H1 (cell line): ENCODE data around the gene ARG2. TPM values are rescaled to one million over a fixed set of nuclear protein-coding genes. Genes with fewer than 3 reads are reported as not detected.
A peak's percentile ranks its signal among the peaks of the same experiment; 100 is the strongest.

Experiments
- CTCF ChIA-PET: fragments of 300-600 bp; sonication (Branson Sonifier 250); formaldehyde crosslinking; loops from one replicate; lab custom pipeline; 2021; ENCODE audit not compliant: partially characterized antibody; lab: Charles Lee
- POLR2A ChIA-PET: fragments of 300-600 bp; sonication (Branson Sonifier 250); formaldehyde crosslinking; loops from one replicate; lab custom pipeline; 2021; ENCODE audit warnings: inconsistent platforms; ENCODE audit not compliant: partially characterized antibody; lab: Charles Lee
- DNase-seq, 2 experiments: peaks; one replicate each; pipeline versions ENCODE4 v3.0.0 to v3.0.0-alpha.2; 2010 to 2022; ENCODE audit warnings: low spot score in 2 of 2, low read depth in 1 of 2, mixed read lengths in 1 of 2
- FAIRE-seq: peaks from 2 replicates; lab custom pipeline; 2011; peaks lifted over from hg19 to GRCh38; lab: Jason Lieb, UNC
- H2AFZ ChIP-seq: 2 replicates; pipeline ENCODE4 v1.8.1; 2012; ENCODE audit warnings: low read length, inconsistent platforms
- H2AK5ac ChIP-seq: 2 replicates; pipeline ENCODE4 v1.6.1; 2013; ENCODE audit warnings: low read depth, low read length
- H2BK120ac ChIP-seq: replicated peaks from 2 replicates; pipeline ENCODE3; 2013; ENCODE audit warnings: low read depth, low read length, inconsistent platforms
- H2BK12ac ChIP-seq: 2 replicates; pipeline ENCODE4 v1.6.1; 2013; ENCODE audit warnings: low read depth, low read length
- H2BK15ac ChIP-seq: 2 replicates; pipeline ENCODE4 v1.6.1; 2013; ENCODE audit warnings: low read length
- H2BK20ac ChIP-seq: 2 replicates; pipeline ENCODE4 v1.6.1; 2013; ENCODE audit warnings: low read length
- H2BK5ac ChIP-seq: 2 replicates; pipeline ENCODE4 v1.6.1; 2013; ENCODE audit warnings: low read depth, low read length
- H3K14ac ChIP-seq: 2 replicates; pipeline ENCODE4 v1.6.1; 2013; ENCODE audit warnings: inconsistent platforms; ENCODE audit not compliant: insufficient read length
- H3K18ac ChIP-seq: 2 replicates; pipeline ENCODE4 v1.6.1; 2013; ENCODE audit warnings: low read length; ENCODE audit errors: extremely low read depth
- H3K23ac ChIP-seq: 2 replicates; pipeline ENCODE4 v1.6.1; 2013; ENCODE audit warnings: inconsistent platforms; ENCODE audit not compliant: insufficient read length
- H3K23me2 ChIP-seq: 2 replicates; pipeline ENCODE4 v1.6.1; 2013; ENCODE audit warnings: low read depth, low read length
- H3K27ac ChIP-seq: 2 replicates; pipeline ENCODE4 v1.6.1; 2011; ENCODE audit warnings: low read depth, low read length, inconsistent platforms
- H3K27me3 ChIP-seq, 4 experiments: replicated peaks in 1 of 4; 1 replicate in 1 of 4; 2 replicates in 3 of 4; pipeline versions ENCODE4 v1.6.1 to v1.8.1; 2011 to 2013; ENCODE audit warnings: low read length in 3 of 4, mild to moderate bottlenecking in 3 of 4, inconsistent platforms in 2 of 4, mixed read lengths in 2 of 4, moderate library complexity in 1 of 4; ENCODE audit not compliant: control insufficient read depth in 3 of 4, insufficient read depth in 3 of 4; ENCODE audit errors: extremely low read depth in 1 of 4
- H3K36me3 ChIP-seq, 4 experiments: 2 replicates each; pipeline versions ENCODE4 v1.6.1 to v1.8.1; 2011 to 2013; ENCODE audit warnings: mild to moderate bottlenecking in 4 of 4, low read length in 3 of 4, moderate library complexity in 2 of 4, control low read depth in 1 of 4, inconsistent platforms in 1 of 4; ENCODE audit not compliant: insufficient read depth in 4 of 4, control insufficient read depth in 2 of 4
- H3K4ac ChIP-seq: replicated peaks from 2 replicates; pipeline ENCODE3; 2013; ENCODE audit warnings: low read length, low read depth, mixed read lengths, inconsistent platforms; ENCODE audit not compliant: insufficient read length
- H3K4me1 ChIP-seq, 4 experiments: replicated peaks in 1 of 4; 1 replicate in 1 of 4; 2 replicates in 3 of 4; pipeline versions ENCODE4 v1.6.1 to v1.8.1; 2011 to 2013; ENCODE audit warnings: low read length in 3 of 4, inconsistent platforms in 2 of 4, mixed read lengths in 1 of 4; ENCODE audit not compliant: insufficient read depth in 4 of 4, control insufficient read depth in 3 of 4
- H3K4me2 ChIP-seq, 2 experiments: 2 replicates each; pipeline versions ENCODE4 v1.6.1 to v1.8.1; 2011 to 2013; ENCODE audit warnings: low read depth in 2 of 2, low read length in 2 of 2, control low read depth in 1 of 2, inconsistent platforms in 1 of 2, mild to moderate bottlenecking in 1 of 2; ENCODE audit not compliant: insufficient read depth in 1 of 2
- H3K4me3 ChIP-seq, 4 experiments: fragments of 200-600, 300-600 bp in 1 of 4; sonication (generic), shearing (Covaris generic), sonication (Bioruptor Twin) in 1 of 4; 2 replicates each; pipeline versions ENCODE4 v1.5.1 to v1.8.1; 2011 to 2016; ENCODE audit warnings: low read length in 4 of 4, low read depth in 3 of 4, control low read depth in 2 of 4, inconsistent platforms in 2 of 4, mild to moderate bottlenecking in 2 of 4, mixed read lengths in 1 of 4, moderate library complexity in 1 of 4; ENCODE audit not compliant: insufficient read depth in 2 of 4; ENCODE audit errors: extremely low read depth in 1 of 4
- H3K56ac ChIP-seq: replicated peaks from 2 replicates; pipeline ENCODE3; 2013; ENCODE audit warnings: low read depth, mild to moderate bottlenecking, mixed read lengths, low read length, inconsistent platforms; ENCODE audit not compliant: insufficient read length
- H3K79me1 ChIP-seq: 2 replicates; pipeline ENCODE4 v1.6.1; 2013; ENCODE audit warnings: low read depth, low read length, control low read depth
- H3K79me2 ChIP-seq, 2 experiments: 2 replicates each; pipeline versions ENCODE4 v1.6.1 to v1.8.1; 2012 to 2013; ENCODE audit warnings: low read length in 2 of 2, mild to moderate bottlenecking in 2 of 2, inconsistent platforms in 1 of 2; ENCODE audit not compliant: insufficient read depth in 2 of 2, control insufficient read depth in 1 of 2
- H3K9ac ChIP-seq, 4 experiments: replicated peaks in 1 of 4; 1 replicate in 1 of 4; 2 replicates in 3 of 4; pipeline versions ENCODE4 v1.6.1 to v1.8.1; 2011 to 2013; ENCODE audit warnings: low read depth in 3 of 4, low read length in 3 of 4, control low read depth in 2 of 4, mild to moderate bottlenecking in 2 of 4, moderate library complexity in 2 of 4, inconsistent platforms in 1 of 4; ENCODE audit errors: extremely low read depth in 1 of 4
- H3K9me3 ChIP-seq, 2 experiments: 2 replicates each; pipeline versions ENCODE4 v1.6.1 to v1.8.1; 2012 to 2013; ENCODE audit warnings: mild to moderate bottlenecking in 2 of 2, moderate library complexity in 2 of 2, control low read depth in 1 of 2, inconsistent platforms in 1 of 2, low read depth in 1 of 2, low read length in 1 of 2, mixed read lengths in 1 of 2; ENCODE audit not compliant: insufficient read depth in 2 of 2
- H4K20me1 ChIP-seq, 2 experiments: replicated peaks in 1 of 2; 2 replicates each; pipeline versions ENCODE3 to v1.8.1; 2011 to 2013; ENCODE audit warnings: inconsistent platforms in 2 of 2, low read length in 2 of 2, mild to moderate bottlenecking in 1 of 2; ENCODE audit not compliant: insufficient read depth in 2 of 2, control insufficient read depth in 1 of 2
- H4K5ac ChIP-seq: 2 replicates; pipeline ENCODE4 v1.6.1; 2013; ENCODE audit warnings: low read length, low read depth, mixed read lengths, inconsistent platforms; ENCODE audit not compliant: insufficient read length
- H4K8ac ChIP-seq: 2 replicates; pipeline ENCODE4 v1.8.0; 2013; ENCODE audit warnings: mild to moderate bottlenecking, moderate library complexity, low read length, inconsistent platforms; ENCODE audit not compliant: insufficient read depth; ENCODE audit errors: extremely low read depth
- H4K91ac ChIP-seq: replicated peaks from 2 replicates; pipeline ENCODE3; 2013; ENCODE audit warnings: low read length, mixed read lengths, inconsistent platforms; ENCODE audit not compliant: insufficient read length
- CREB1 ChIP-seq: IDR thresholded peaks from 2 replicates; pipeline ENCODE4 v1.6.1; 2012; ENCODE audit warnings: inconsistent platforms
- EGR1 ChIP-seq: IDR thresholded peaks from 2 replicates; pipeline ENCODE4 v1.6.1; 2011; ENCODE audit warnings: low read depth, low read length, borderline replicate concordance
- JUND ChIP-seq: IDR thresholded peaks from 2 replicates; pipeline ENCODE4 v1.6.1; 2011; ENCODE audit warnings: mild to moderate bottlenecking, improper control_type of control experiment, low read length
- PHF8 ChIP-seq: fragments of 200-600 bp; sonication (generic); conservative IDR thresholded peaks from 2 replicates; pipeline ENCODE4 v1.7.1; 2012; ENCODE audit warnings: low read depth, mild to moderate bottlenecking, inconsistent platforms, low read length, moderate library complexity
- POLR2A ChIP-seq, 2 experiments: IDR thresholded peaks; 1 replicate in 1 of 2; 2 replicates in 1 of 2; pipeline ENCODE4 v1.6.1; 2011; ENCODE audit warnings: low read depth in 2 of 2, low read length in 2 of 2, mild to moderate bottlenecking in 2 of 2; ENCODE audit errors: control extremely low read depth in 1 of 2
- RBBP5 ChIP-seq: IDR thresholded peaks from 2 replicates; pipeline ENCODE4 v1.7.1; 2012; ENCODE audit warnings: low read depth, mild to moderate bottlenecking, inconsistent platforms, low read length, moderate library complexity, borderline replicate concordance
- SAP30 ChIP-seq: fragments of 300-600 bp; sonication (generic); IDR thresholded peaks from 2 replicates; pipeline ENCODE4 v1.7.1; 2012; ENCODE audit warnings: low read length, moderate library complexity, mild to moderate bottlenecking, inconsistent platforms; ENCODE audit not compliant: insufficient read depth, insufficient replicate concordance
- SP1 ChIP-seq: IDR thresholded peaks from 2 replicates; pipeline ENCODE4 v1.6.1; 2011; ENCODE audit warnings: low read depth, low read length
- TAF1 ChIP-seq: IDR thresholded peaks from 2 replicates; pipeline ENCODE4 v1.6.1; 2011; ENCODE audit warnings: mild to moderate bottlenecking, low read depth, low read length
- YY1 ChIP-seq: IDR thresholded peaks from 2 replicates; pipeline ENCODE4 v1.6.1; 2011; ENCODE audit warnings: low read depth, mild to moderate bottlenecking, low read length
- WGBS, 2 experiments: shearing (Covaris generic) in 1 of 2; methylation state at CpG; one replicate each; pipeline versions ENCODE4 v1.1.6 to v1.1.7; 2013 to 2015; ENCODE audit warnings: low lambda C conversion rate in 2 of 2, mixed read lengths in 2 of 2, inconsistent platforms in 1 of 2, low coverage in 1 of 2, missing lambda C conversion rate in 1 of 2; ENCODE audit not compliant: insufficient replicate concordance in 2 of 2, insufficient coverage in 1 of 2, insufficient read length in 1 of 2; ENCODE audit errors: extremely low coverage in 1 of 2, missing lambda C conversion rate in 1 of 2; 5-methylcytosine and 5-hydroxymethylcytosine counted together
- polyA plus RNA-seq, 7 experiments: library from polyadenylated mRNA; depleted of rRNA in 3 of 7; stranded (reverse) in 5 of 7; unstranded in 2 of 7; fragments of >200 nt in 5 of 7; fragments of 200-250 nt in 2 of 7; gene quantifications; 1 replicate in 5 of 7; 2 replicates in 1 of 7; 4 replicates in 1 of 7; pipeline versions ENCODE4 v1.2.1 to v1.2.3, GENCODE V29; 2011 to 2013; ENCODE audit warnings: missing spikeins in 2 of 7, mixed read lengths in 2 of 7
- total RNA-seq: library from RNA; stranded (reverse); fragmentation: NEBNext Ultra II Directional; extraction: Animal tissue kit (Norgen Biotek cat#: 25700); gene quantifications from 2 replicates; pipeline ENCODE4 v1.2.1, GENCODE V29; 2021
- TF ChIP-seq, protein P1 (sequence below): IDR thresholded peaks from 2 replicates; pipeline ENCODE4 v1.6.1; 2012; ENCODE audit warnings: inconsistent platforms

The ARG2 gene
- total and polyA plus RNA-seq, 2 of the 8 experiments (the other 6 are each of a cell fraction or from before 2014, with no cell fraction given) = 49.9 to 59.1 TPM

DNA sequence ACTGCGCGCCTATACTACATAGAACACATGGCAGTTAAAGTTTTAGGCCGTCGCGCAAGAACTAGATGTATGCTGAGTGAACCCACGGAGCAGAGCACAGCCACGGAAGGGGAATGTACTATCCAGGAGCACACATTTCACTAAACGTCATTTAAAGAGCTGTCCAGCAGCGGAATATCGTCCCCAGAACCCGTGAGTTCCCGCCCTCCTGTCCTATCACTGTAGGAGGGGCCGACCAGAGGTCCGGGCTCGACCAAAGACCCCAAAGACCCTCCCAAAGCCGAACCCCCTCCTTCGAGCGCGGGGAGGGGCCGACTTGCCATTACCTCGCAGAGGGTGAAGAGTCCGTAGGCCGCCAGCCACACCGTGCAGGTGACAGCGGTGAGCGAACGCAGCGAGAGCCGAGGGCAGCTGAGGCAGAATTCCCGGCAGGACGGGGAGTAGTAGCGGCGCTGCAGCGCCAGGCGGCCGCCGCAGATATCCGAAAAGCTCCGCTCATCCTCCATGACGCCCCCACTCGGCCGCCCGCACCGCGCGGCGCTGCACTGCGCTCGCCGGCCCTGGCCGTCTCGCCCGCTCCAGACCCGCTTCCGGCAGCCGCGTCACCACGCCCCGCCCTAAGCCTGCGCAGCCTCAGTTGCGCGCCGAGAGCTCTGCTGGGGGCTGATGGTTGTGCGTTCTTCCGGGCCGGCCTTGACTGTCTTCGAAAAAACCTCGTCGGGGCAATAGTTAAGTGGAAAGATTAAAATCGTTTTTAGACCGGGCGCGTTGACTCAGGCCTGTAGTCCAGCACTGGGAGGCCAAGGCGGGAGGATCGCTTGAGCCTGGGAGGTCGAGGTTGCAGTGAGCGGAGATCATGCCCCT lies 19.8 kb upstream of the ARG2 start, which contains the start of gene PIGH:
Gene PIGH, minus strand, starts transcription at position 571 of the 864 bp plus-strand sequence. Its CDS starts 65 bp downstream, at position 506.
- peak; percentile 46 to 95 for DNase-seq
- H3K23me2 ChIP-seq = peaks cover 2% of the 10 kb centered on the region; the same call in 1 of the 2 replicates
- no peak within 1 kb of the TSS for H3K56ac ChIP-seq
- H3K4me1 ChIP-seq = no peaks in the 10 kb centered on the region; a peak in 1 of 7 replicates
- peak within 1 kb of the TSS; percentile 60 to 79 (median 70) for H3K4me3 ChIP-seq
- peak within 1 kb of the TSS; percentile 60; the same call in 1 of the 2 replicates for H3K18ac ChIP-seq
- no peak within 1 kb of the TSS for H4K5ac ChIP-seq
- H3K14ac ChIP-seq = no peak within 1 kb of the TSS
- peak within 1 kb of the TSS; percentile 93; the same call in 1 of the 2 replicates for H4K8ac ChIP-seq
- H3K36me3 ChIP-seq = no peaks in the 10 kb centered on the region
- peaks cover 4 to 41% (median 22%) of the 10 kb centered on the region in 4 experiments for H3K27me3 ChIP-seq
- no peak within 1 kb of the TSS for H2BK5ac ChIP-seq
- H3K9me3 ChIP-seq = no peaks in the 10 kb centered on the region; a peak in 1 of 4 replicates
- H3K9ac ChIP-seq = peak within 1 kb of the TSS in 3 of 4 experiments; percentile 2 to 50 (median 46); a peak in 2 of 7 replicates
- no peaks in the 10 kb centered on the region for H4K20me1 ChIP-seq
- no peaks in the 10 kb centered on the region for H3K79me2 ChIP-seq
- H3K79me1 ChIP-seq = no peaks in the 10 kb centered on the region
- no peak within 1 kb of the TSS for H2BK15ac ChIP-seq
- no peak within 1 kb of the TSS for H2AK5ac ChIP-seq
- no peak within 1 kb of the TSS for H3K23ac ChIP-seq
- H3K27ac ChIP-seq = no peak within 1 kb of the TSS
- H2AFZ ChIP-seq = peak within 1 kb of the TSS; percentile 99
- FAIRE-seq = no peak
- H2BK12ac ChIP-seq = no peak within 1 kb of the TSS
- no peak within 1 kb of the TSS for H2BK20ac ChIP-seq
- POLR2A ChIA-PET = interaction anchor here (0.6 to 2.8 kb wide), 11 partner anchors 10 to 157 kb away, joined by 3 to 13 read pairs (median 4); partner anchors contain the start of genes ARG2 and VTI1B
- no peak within 1 kb of the TSS for H4K91ac ChIP-seq
- CTCF ChIA-PET = interaction anchor here (0.6 to 3.3 kb wide), 37 partner anchors 9 to 189 kb away, joined by 3 to 21 read pairs (median 4); partner anchors contain the start of genes ARG2 and RDH12
- peak within 1 kb of the TSS; percentile 84 to 89 for H3K4me2 ChIP-seq
- H3K4ac ChIP-seq = no peak within 1 kb of the TSS
- WGBS, 2 experiments = 6% methylated on average over 73 of the region's 77 CpGs; no CpG with 5 or more reads in 1 of the 2 experiments
- no peak within 1 kb of the TSS for H2BK120ac ChIP-seq
- TF ChIP-seq, protein P1, sequence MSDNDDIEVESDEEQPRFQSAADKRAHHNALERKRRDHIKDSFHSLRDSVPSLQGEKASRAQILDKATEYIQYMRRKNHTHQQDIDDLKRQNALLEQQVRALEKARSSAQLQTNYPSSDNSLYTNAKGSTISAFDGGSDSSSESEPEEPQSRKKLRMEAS = 0 out of 2 replicates have a peak, but pooled peaks have one; percentile 49
- TF ChIP-seq SP1 (0 out of 2 replicates have a peak, but pooled peaks have one; percentile 45), POLR2A (IDR thresholded peaks at IDR 0.05; ENCODE audit: control extremely low read depth in 1 of 2, low read depth in 2 of 2, low read length in 2 of 2) (peak in 1 of 2 experiments; percentile 59; a peak in 2 of 3 replicates), TAF1 (peak; percentile 72), CREB1 (peak; percentile 84), EGR1 (0 out of 2 replicates have a peak, but pooled peaks have one; percentile 41), PHF8 (peak; percentile 52), SAP30 (peak; percentile 69), YY1 (peak; percentile 67; the same call in 1 of the 2 replicates), JUND (0 out of 2 replicates have a peak, but pooled peaks have one; percentile 22), RBBP5 (peak; percentile 75)
